ENCODE results near the gene MYH10.

GRCh38 chr17:8464941-8465340 lies 165.6 kb downstream of the MYH10 start:
- TF ChIP-seq, protein P1, sequence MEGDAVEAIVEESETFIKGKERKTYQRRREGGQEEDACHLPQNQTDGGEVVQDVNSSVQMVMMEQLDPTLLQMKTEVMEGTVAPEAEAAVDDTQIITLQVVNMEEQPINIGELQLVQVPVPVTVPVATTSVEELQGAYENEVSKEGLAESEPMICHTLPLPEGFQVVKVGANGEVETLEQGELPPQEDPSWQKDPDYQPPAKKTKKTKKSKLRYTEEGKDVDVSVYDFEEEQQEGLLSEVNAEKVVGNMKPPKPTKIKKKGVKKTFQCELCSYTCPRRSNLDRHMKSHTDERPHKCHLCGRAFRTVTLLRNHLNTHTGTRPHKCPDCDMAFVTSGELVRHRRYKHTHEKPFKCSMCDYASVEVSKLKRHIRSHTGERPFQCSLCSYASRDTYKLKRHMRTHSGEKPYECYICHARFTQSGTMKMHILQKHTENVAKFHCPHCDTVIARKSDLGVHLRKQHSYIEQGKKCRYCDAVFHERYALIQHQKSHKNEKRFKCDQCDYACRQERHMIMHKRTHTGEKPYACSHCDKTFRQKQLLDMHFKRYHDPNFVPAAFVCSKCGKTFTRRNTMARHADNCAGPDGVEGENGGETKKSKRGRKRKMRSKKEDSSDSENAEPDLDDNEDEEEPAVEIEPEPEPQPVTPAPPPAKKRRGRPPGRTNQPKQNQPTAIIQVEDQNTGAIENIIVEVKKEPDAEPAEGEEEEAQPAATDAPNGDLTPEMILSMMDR (IDR thresholded peaks at IDR 0.05; ENCODE audit: insufficient read depth, low read length, poor library complexity, severe bottlenecking): no peak
- no peak for TF ChIP-seq EZH2phosphoT487 (conservative IDR thresholded peaks at IDR 0.05; ENCODE audit: low read length)
